Choroid plexus epithelial cell (primary cell): ENCODE measurements around the gene NME9.
A peak's percentile ranks its signal among the peaks of the same experiment; 100 is the strongest.

Experiments
- DNase-seq: peaks from one replicate; pipeline ENCODE4 v3.0.0-alpha.2; 2010; ENCODE audit warnings: low read depth
- H3K4me3 ChIP-seq: 2 replicates; pipeline ENCODE4 v1.5.1; 2011; ENCODE audit warnings: low read depth, mild to moderate bottlenecking, control low read depth, low read length, moderate library complexity
- CTCF ChIP-seq: conservative IDR thresholded peaks from 2 replicates; pipeline ENCODE4 v1.5.1; 2011; ENCODE audit warnings: low read depth, mild to moderate bottlenecking, control low read depth, inconsistent platforms, low read length, moderate library complexity

Gene NME9

GRCh38 chr3:138367911-138368310, 38.3 kb upstream of the NME9 start:
- H3K4me3 ChIP-seq = no peak overlapping the region
- TF ChIP-seq CTCF = no peak
- DNase-seq = peak; percentile 23

GRCh38 chr3:138367326-138367850, 37.7 kb upstream of the NME9 start:
- no peak for DNase-seq
- H3K4me3 ChIP-seq = no peak overlapping the region
- TF ChIP-seq CTCF = no peak

GRCh38 chr3:138366006-138366759, 36.5 kb upstream of the NME9 start:
- no peak for DNase-seq
- H3K4me3 ChIP-seq = no peak overlapping the region
- TF ChIP-seq CTCF = no peak

GRCh38 chr3:138365253-138365555, 35.6 kb upstream of the NME9 start:
- H3K4me3 ChIP-seq = no peak overlapping the region
- TF ChIP-seq CTCF = no peak
- no peak for DNase-seq

GRCh38 chr3:138364356-138365252, 35.0 kb upstream of the NME9 start:
- no peak for DNase-seq
- TF ChIP-seq CTCF = no peak
- no peak overlapping the region for H3K4me3 ChIP-seq

GRCh38 chr3:138363322-138363721, 33.7 kb upstream of the NME9 start:
- no peak for DNase-seq
- TF ChIP-seq CTCF = no peak

More at GRCh38 chr3:138363322-138363721, 33.7 kb upstream of the NME9 start:
- H3K4me3 ChIP-seq = no peak overlapping the region
